Glutamatergic neuron (in vitro differentiated cells): Measurements from ENCODE around the gene KCNMA1. TPM values are rescaled to one million over a fixed set of nuclear protein-coding genes. Genes with fewer than 3 reads are reported as not detected.

Experiments used
- DNase-seq: peaks from one replicate; pipeline ENCODE4 v3.0.0; 2022
- H3K27ac Mint-ChIP-seq: one replicate; pipeline ENCODE4 v1.8.0; 2020; ENCODE audit warnings: mild to moderate bottlenecking, mixed read lengths, inconsistent platforms; ENCODE audit not compliant: unreplicated experiment
- H3K27me3 Mint-ChIP-seq: one replicate; pipeline ENCODE4 v1.8.0; 2020; ENCODE audit warnings: mild to moderate bottlenecking, moderate library complexity, mixed read lengths, inconsistent platforms; ENCODE audit not compliant: unreplicated experiment
- H3K36me3 Mint-ChIP-seq: one replicate; pipeline ENCODE4 v1.8.0; 2020; ENCODE audit warnings: mild to moderate bottlenecking, mixed read lengths, inconsistent platforms; ENCODE audit not compliant: unreplicated experiment
- H3K4me1 Mint-ChIP-seq: one replicate; pipeline ENCODE4 v1.8.0; 2020; ENCODE audit warnings: mild to moderate bottlenecking, low read depth, mixed read lengths, inconsistent platforms; ENCODE audit not compliant: unreplicated experiment
- H3K4me3 Mint-ChIP-seq: one replicate; pipeline ENCODE4 v1.8.0; 2020; ENCODE audit warnings: mild to moderate bottlenecking, mixed read lengths, inconsistent platforms; ENCODE audit not compliant: unreplicated experiment
- H3K9me3 Mint-ChIP-seq: one replicate; pipeline ENCODE4 v1.8.0; 2020; ENCODE audit warnings: mild to moderate bottlenecking, moderate library complexity, mixed read lengths, inconsistent platforms; ENCODE audit not compliant: unreplicated experiment
- CTCF ChIP-seq: fragments of 200-600 bp; sonication (generic); IDR thresholded peaks from one replicate; pipeline ENCODE4 v1.5.0; 2021; ENCODE audit not compliant: partially characterized antibody, unreplicated experiment
- total RNA-seq: library from RNA; stranded (reverse); fragmentation: NEBNext Ultra II Directional; extraction: Animal tissue kit (Norgen Biotek cat#: 25700); gene quantifications from one replicate; pipeline ENCODE4 v1.2.1, GENCODE V29; 2021; ENCODE audit not compliant: unreplicated experiment

The KCNMA1 gene
- total RNA-seq, 1 donor from 2014 or later, result 3.2 TPM

- no peak for DNase-seq
- TF ChIP-seq CTCF, result no peak
- H3K27ac Mint-ChIP-seq, result no peak overlapping the region
- H3K36me3 Mint-ChIP-seq, result no peaks in the 10 kb centered on the region
- H3K4me3 Mint-ChIP-seq, result no peak overlapping the region
- H3K27me3 Mint-ChIP-seq, result peaks cover 6% of the 10 kb centered on the region
- peaks cover 5% of the 10 kb centered on the region for H3K4me1 Mint-ChIP-seq
- no peaks in the 10 kb centered on the region for H3K9me3 Mint-ChIP-seq
These were observed 348.5 kb downstream of the KCNMA1 start for GRCh38 chr10:77289027-77289501.

- peaks cover 9% of the 10 kb centered on the region for H3K27me3 Mint-ChIP-seq
- no peak overlapping the region for H3K4me3 Mint-ChIP-seq
These were observed 349.9 kb downstream of the KCNMA1 start for GRCh38 chr10:77287647-77288120.

GRCh38 chr10:77286531-77287508 is 350.8 kb downstream of the KCNMA1 start:
- no peak for DNase-seq
- Mint-ChIP-seq H3K9me3 (no peaks in the 10 kb centered on the region), H3K27ac (no peak overlapping the region), H3K27me3 (peaks cover 9% of the 10 kb centered on the region), H3K4me1 (peaks cover 5% of the 10 kb centered on the region), H3K4me3 (no peak overlapping the region), H3K36me3 (no peaks in the 10 kb centered on the region)
- no peak for TF ChIP-seq CTCF

More at GRCh38 chr10:77287647-77288120, 349.9 kb downstream of the KCNMA1 start:
- H3K27ac Mint-ChIP-seq, result no peak overlapping the region
- no peaks in the 10 kb centered on the region for H3K9me3 Mint-ChIP-seq
- no peaks in the 10 kb centered on the region for H3K36me3 Mint-ChIP-seq
- TF ChIP-seq CTCF, result no peak
- peaks cover 5% of the 10 kb centered on the region for H3K4me1 Mint-ChIP-seq
- no peak for DNase-seq

GRCh38 chr10:77285529-77286182 is 352.0 kb downstream of the KCNMA1 start:
- Mint-ChIP-seq H3K27me3 (peaks cover 5% of the 10 kb centered on the region), H3K9me3 (no peaks in the 10 kb centered on the region), H3K4me1 (peaks cover 2% of the 10 kb centered on the region), H3K27ac (no peak overlapping the region), H3K4me3 (no peak overlapping the region), H3K36me3 (no peaks in the 10 kb centered on the region)
- no peak for TF ChIP-seq CTCF
- no peak for DNase-seq
